ENCODE measurements around the gene RNU1-3. TPM values are rescaled to one million over a fixed set of nuclear protein-coding genes. Genes with fewer than 3 reads are reported as not detected.

Gene RNU1-3
- total and polyA plus RNA-seq, 2 of the 8 experiments (the other 6 are each of a cell fraction or from before 2014, with no cell fraction given): 145 to 1,303 TPM

- CTCF ChIA-PET (ENCODE audit: partially characterized antibody): interaction anchor here (1.0 to 20.3 kb wide), 7 partner anchors 6 to 177 kb away, joined by 3 to 611 read pairs (median 16); partner anchors contain the start of gene NECAP2
These were observed 49.6 kb downstream of the RNU1-3 start for GRCh38 chr1:16617114-16617631.

More at GRCh38 chr1:16617114-16617631, 49.6 kb downstream of the RNU1-3 start:
- Histone ChIP-seq H2AK5ac (ENCODE audit: low read depth, low read length) (no peak overlapping the region), H2BK20ac (ENCODE audit: low read length) (no peak overlapping the region), H4K20me1 (replicated peaks in 1 of 2; ENCODE audit: control insufficient read depth in 1 of 2, insufficient read depth in 2 of 2, low read length in 2 of 2) (no peaks in the 10 kb centered on the region), H3K79me1 (ENCODE audit: low read depth, low read length) (no peaks in the 10 kb centered on the region), H3K9ac (replicated peaks in 1 of 4; ENCODE audit: extremely low read depth in 1 of 4, low read depth in 3 of 4, low read length in 3 of 4) (no peak overlapping the region), H3K79me2 (ENCODE audit: control insufficient read depth in 1 of 2, insufficient read depth in 2 of 2, low read length in 2 of 2) (no peaks in the 10 kb centered on the region), H2BK120ac (replicated peaks; ENCODE audit: low read depth, low read length) (no peak overlapping the region), H3K36me3 (ENCODE audit: control insufficient read depth in 2 of 4, insufficient read depth in 4 of 4, low read length in 3 of 4) (no peaks in the 10 kb centered on the region), H2AFZ (ENCODE audit: low read length) (no peak overlapping the region), H3K23me2 (ENCODE audit: low read depth, low read length) (peaks cover 12% of the 10 kb centered on the region; the same call in 1 of the 2 replicates), H2BK5ac (ENCODE audit: low read depth, low read length) (0 out of 2 replicates have a peak overlapping the region, but pooled peaks have one; percentile 11), H3K4me3 (ENCODE audit: extremely low read depth in 1 of 4, insufficient read depth in 2 of 4, low read depth in 3 of 4, low read length in 4 of 4) (no peak overlapping the region), H3K23ac (ENCODE audit: insufficient read length) (no peak overlapping the region), H3K27ac (ENCODE audit: low read depth, low read length) (no peak overlapping the region), H3K4me1 (replicated peaks in 1 of 4; ENCODE audit: control insufficient read depth in 3 of 4, insufficient read depth in 4 of 4, low read length in 3 of 4) (peaks cover 0 to 8% (median 2%) of the 10 kb centered on the region in 4 experiments; a peak in 3 of 7 replicates), H3K9me3 (ENCODE audit: insufficient read depth in 2 of 2, low read depth in 1 of 2, low read length in 1 of 2) (no peaks in the 10 kb centered on the region), H4K8ac (ENCODE audit: extremely low read depth, insufficient read depth, low read length) (no peak overlapping the region), H3K56ac (replicated peaks; ENCODE audit: insufficient read length, low read depth, low read length) (no peak overlapping the region), H3K4ac (replicated peaks; ENCODE audit: insufficient read length, low read depth, low read length) (no peak overlapping the region), H4K5ac (ENCODE audit: insufficient read length, low read depth, low read length) (no peak overlapping the region), H2BK12ac (ENCODE audit: low read depth, low read length) (no peak overlapping the region), H2BK15ac (ENCODE audit: low read length) (no peak overlapping the region), H3K4me2 (ENCODE audit: insufficient read depth in 1 of 2, low read depth in 2 of 2, low read length in 2 of 2) (no peak overlapping the region), H3K27me3 (replicated peaks in 1 of 4; ENCODE audit: control insufficient read depth in 3 of 4, extremely low read depth in 1 of 4, insufficient read depth in 3 of 4, low read length in 3 of 4) (peaks cover 6 to 23% (median 19%) of the 10 kb centered on the region in 4 experiments), H3K18ac (ENCODE audit: extremely low read depth, low read length) (no peak overlapping the region), H3K14ac (ENCODE audit: insufficient read length) (no peak overlapping the region), H4K91ac (replicated peaks; ENCODE audit: insufficient read length, low read length) (no peak overlapping the region)
- POLR2A ChIA-PET (ENCODE audit: partially characterized antibody): interaction anchor here (1.4 to 2.7 kb wide), 4 partner anchors 9 to 335 kb away, joined by 5 to 12 read pairs (median 8); no protein-coding TSS in a partner anchor
- DNase-seq (ENCODE audit: low read depth in 1 of 2, low spot score in 2 of 2): peak in 1 of 2 experiments; percentile 60
- no peak for FAIRE-seq
- TF ChIP-seq POLR2AphosphoS5 (IDR thresholded peaks at IDR 0.05; ENCODE audit: low read depth, low read length) (peak; percentile 65; the same call in 1 of the 2 replicates), SIX5 (IDR thresholded peaks at IDR 0.05; ENCODE audit: low read depth, low read length) (no peak)
- 89% methylated on average over 20 of the region's 20 CpGs; no CpG with 5 or more reads in 1 of the 2 experiments for WGBS, 2 experiments (ENCODE audit: extremely low coverage in 1 of 2, insufficient coverage in 1 of 2, insufficient read length in 1 of 2, insufficient replicate concordance in 2 of 2, low coverage in 1 of 2, low lambda C conversion rate in 2 of 2, missing lambda C conversion rate in 1 of 2)

Small RNA genes lying within 50 kb of the gene (small RNA-seq; reads per million reads assigned to genes)
- not detected for gene RNU1-3 (ENCODE audit: insufficient read depth)

Other genes with a start within 250 kb of the RNU1-3 start
- not detected in 2 replicates for gene SPATA21, start 229.5 kb downstream of the RNU1-3 start, total RNA-seq (2021; fragmentation: NEBNext Ultra II Directional; extraction: Animal tissue kit (Norgen Biotek cat#: 25700))
- 0.25 TPM in 1 of 2 replicates, not detected in the other for gene SPATA21, start 229.5 kb downstream of the RNU1-3 start, polyA plus RNA-seq (2011; rRNA removed)
- 24.4 and 26.6 TPM in 2 replicates for gene NECAP2, start 226.2 kb downstream of the RNU1-3 start, total RNA-seq (2021; fragmentation: NEBNext Ultra II Directional; extraction: Animal tissue kit (Norgen Biotek cat#: 25700))
- 29.1 and 29.7 TPM in 2 replicates for gene NECAP2, start 226.2 kb downstream of the RNU1-3 start, polyA plus RNA-seq (2011; rRNA removed)
- gene RNU1-1, start 152.7 kb downstream of the RNU1-3 start, total RNA-seq (2021; fragmentation: NEBNext Ultra II Directional; extraction: Animal tissue kit (Norgen Biotek cat#: 25700)): 1,303 and 1,497 TPM in 2 replicates
- under 0.01 and 145 TPM in 2 replicates for gene RNU1-1, start 152.7 kb downstream of the RNU1-3 start, polyA plus RNA-seq (2011; rRNA removed)
- 19.3 and 19.4 TPM in 2 replicates for gene NBPF1, start 53.4 kb downstream of the RNU1-3 start, total RNA-seq (2021; fragmentation: NEBNext Ultra II Directional; extraction: Animal tissue kit (Norgen Biotek cat#: 25700))
- 8.5 and 9.6 TPM in 2 replicates for gene NBPF1, start 53.4 kb downstream of the RNU1-3 start, polyA plus RNA-seq (2011; rRNA removed)
- gene RNU1-4, start 73.6 kb upstream of the RNU1-3 start, total RNA-seq (2021; fragmentation: NEBNext Ultra II Directional; extraction: Animal tissue kit (Norgen Biotek cat#: 25700)): 1,303 and 1,497 TPM in 2 replicates
- under 0.01 and 145 TPM in 2 replicates for gene RNU1-4, start 73.6 kb upstream of the RNU1-3 start, polyA plus RNA-seq (2011; rRNA removed)
- gene RNU1-2, start 229.0 kb upstream of the RNU1-3 start, total RNA-seq (2021; fragmentation: NEBNext Ultra II Directional; extraction: Animal tissue kit (Norgen Biotek cat#: 25700)): 1,303 and 1,497 TPM in 2 replicates
- gene RNU1-2, start 229.0 kb upstream of the RNU1-3 start, polyA plus RNA-seq (2011; rRNA removed): under 0.01 and 145 TPM in 2 replicates

Measured in H1 (cell line).